GM12873 (cell line): ENCODE results near the gene STX4.

Experiments used
- TF ChIP-seq, protein P1 (sequence below): IDR thresholded peaks from 2 replicates; pipeline ENCODE4 v1.5.1; 2012; ENCODE audit warnings: low read depth, mild to moderate bottlenecking, moderate library complexity, low read length, control low read depth; ENCODE audit not compliant: insufficient read depth; ENCODE audit errors: missing control alignments

The STX4 gene

DNA sequence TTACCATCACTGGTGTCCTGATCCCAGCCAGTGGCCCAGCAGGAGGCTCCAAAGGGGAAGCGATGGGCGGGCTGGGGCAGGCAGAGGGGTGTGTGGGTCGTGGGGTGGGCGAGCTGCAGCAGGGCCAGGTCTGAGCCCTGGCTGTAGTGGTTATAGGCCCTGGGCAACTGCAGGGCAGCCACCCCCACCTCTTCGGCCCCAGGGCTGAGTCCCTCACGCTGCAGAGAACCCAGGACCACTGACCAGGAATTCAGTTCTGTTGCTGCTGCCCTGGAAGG lies 53.2 kb downstream of the STX4 start:
- TF ChIP-seq, protein P1, sequence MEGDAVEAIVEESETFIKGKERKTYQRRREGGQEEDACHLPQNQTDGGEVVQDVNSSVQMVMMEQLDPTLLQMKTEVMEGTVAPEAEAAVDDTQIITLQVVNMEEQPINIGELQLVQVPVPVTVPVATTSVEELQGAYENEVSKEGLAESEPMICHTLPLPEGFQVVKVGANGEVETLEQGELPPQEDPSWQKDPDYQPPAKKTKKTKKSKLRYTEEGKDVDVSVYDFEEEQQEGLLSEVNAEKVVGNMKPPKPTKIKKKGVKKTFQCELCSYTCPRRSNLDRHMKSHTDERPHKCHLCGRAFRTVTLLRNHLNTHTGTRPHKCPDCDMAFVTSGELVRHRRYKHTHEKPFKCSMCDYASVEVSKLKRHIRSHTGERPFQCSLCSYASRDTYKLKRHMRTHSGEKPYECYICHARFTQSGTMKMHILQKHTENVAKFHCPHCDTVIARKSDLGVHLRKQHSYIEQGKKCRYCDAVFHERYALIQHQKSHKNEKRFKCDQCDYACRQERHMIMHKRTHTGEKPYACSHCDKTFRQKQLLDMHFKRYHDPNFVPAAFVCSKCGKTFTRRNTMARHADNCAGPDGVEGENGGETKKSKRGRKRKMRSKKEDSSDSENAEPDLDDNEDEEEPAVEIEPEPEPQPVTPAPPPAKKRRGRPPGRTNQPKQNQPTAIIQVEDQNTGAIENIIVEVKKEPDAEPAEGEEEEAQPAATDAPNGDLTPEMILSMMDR, result no peak

DNA sequence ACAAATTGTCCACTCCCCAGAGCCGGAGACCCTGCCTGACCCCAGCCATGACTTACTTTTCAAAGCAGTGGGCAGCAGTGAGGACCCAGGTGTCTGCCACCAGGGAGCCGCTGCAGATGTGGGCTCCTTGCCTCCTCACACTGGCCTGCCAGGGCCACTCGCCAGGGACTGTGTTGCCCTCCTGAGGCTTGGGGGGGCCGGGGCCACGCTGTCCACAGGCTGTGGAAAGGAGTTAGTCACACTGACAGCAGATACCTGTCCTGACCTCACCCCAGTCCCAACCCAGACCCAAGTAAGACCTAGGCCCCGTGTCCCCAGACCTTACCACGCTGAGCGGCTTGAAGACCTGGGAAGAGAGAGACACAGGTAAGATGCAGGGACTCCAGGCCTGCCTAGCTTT lies 54.1 kb downstream of the STX4 start:
- TF ChIP-seq, protein P1, result no peak

DNA sequence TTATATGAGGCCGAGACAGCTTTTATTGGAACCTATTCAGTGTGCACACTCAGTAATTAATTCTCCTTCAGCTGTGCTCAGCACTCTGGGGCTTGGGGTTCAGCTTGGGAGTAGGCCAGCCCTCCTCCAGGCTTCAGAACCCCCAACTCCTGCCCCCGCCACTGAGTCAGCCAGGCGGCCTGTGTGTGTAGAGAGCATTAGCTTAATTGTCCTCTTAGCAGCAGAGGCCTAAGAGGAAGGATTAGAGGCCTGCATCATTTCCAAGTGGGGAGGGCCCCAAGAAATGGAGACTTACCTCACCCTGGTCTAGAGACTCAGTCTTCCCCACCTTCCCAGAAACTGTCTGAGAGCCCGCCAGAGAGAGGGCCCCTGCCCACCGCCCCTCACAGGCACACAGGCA lies 54.6 kb downstream of the STX4 start:
- TF ChIP-seq, protein P1, result no peak

- TF ChIP-seq, protein P1, result no peak
Observed at GRCh38 chr16:31088459-31089183, 55.3 kb downstream of the STX4 start, which contains the start of gene PRSS53. TSS of gene PRSS53 (minus strand) at chr16:31088943. CDS start at chr16:31088809, 134 bp downstream.

GRCh38 chr16:31089199-31089598 lies 55.8 kb downstream of the STX4 start:
- TF ChIP-seq, protein P1, result no peak
